IPS-NIHi11 (cell line): ENCODE results near the gene KCNJ12.
"Not testable (repeated sequence)": the region's sequence is repeated elsewhere in the genome, so short reads cannot be mapped to it uniquely, and the experiment has no call there.

Experiments used
- DNase-seq: peaks from one replicate; pipeline ENCODE4 v3.0.0; 2012; ENCODE audit warnings: mixed read lengths, low spot score

The KCNJ12 gene

DNA sequence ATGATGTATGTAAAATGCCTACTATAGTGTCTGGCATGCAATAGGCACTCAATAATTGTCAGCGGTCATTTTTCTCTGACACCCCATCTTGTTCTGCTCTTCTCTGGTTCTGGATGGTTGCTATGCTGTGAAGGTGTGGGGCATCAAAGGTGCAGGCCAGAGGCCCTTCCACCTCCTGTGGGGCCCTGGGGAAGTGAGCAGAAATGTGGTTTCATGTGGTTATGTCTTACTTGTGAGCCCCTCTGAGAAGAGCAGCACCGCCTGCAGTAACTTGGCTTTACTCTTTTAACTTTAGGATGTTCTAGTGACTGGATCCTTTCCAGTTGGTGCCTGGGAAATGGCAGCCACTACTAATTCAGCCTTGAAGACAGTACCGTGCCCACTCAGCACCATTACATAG lies 32.1 kb downstream of the KCNJ12 start:
- not testable (repeated sequence) for DNase-seq

DNA sequence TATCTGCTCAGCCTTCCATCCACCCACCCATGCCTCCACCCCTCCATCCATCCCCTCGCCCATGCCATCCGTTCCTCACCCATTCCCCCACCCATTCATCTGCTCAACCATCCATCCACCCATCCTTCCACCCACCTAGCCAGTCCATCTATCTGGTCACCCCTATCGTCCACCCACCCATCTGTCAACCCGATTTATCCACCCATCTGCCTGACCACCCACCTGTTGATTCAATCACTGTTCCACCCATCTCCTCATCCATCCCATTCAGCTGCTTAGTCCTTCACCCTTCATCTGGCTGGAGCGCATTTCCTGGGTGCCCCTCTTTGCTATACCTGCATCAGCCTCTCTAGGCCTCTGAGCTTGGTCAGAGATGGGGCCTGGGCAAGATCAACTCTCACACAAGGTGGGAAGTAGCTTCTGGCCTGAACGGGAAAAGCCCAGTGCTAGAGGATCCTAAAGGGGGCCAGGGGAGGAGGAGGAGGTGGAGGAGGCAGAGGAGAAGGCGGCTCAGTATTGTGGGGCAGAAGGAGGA lies 32.7 kb downstream of the KCNJ12 start:
- DNase-seq: not testable (repeated sequence)

DNA sequence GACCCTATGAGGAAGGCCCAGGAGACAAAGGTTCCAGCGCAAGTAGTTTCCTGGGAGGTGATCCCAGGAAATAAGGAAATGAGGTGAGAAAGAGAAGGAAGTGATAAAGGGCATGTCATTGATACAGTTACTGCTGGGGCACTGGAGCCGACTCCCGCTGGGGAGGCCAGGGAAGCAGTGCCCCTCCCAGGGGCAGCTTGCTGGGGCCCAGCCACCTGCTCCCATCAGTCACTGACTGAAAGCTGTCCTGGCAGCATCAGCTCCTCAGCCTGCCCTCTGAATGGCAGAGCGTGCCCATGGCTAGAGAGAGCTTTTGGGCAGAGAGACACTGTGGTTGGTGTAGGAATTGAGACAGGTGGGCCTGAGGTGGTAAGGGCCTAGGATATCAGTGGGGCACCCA lies 33.2 kb downstream of the KCNJ12 start:
- DNase-seq: not testable (repeated sequence)

DNA sequence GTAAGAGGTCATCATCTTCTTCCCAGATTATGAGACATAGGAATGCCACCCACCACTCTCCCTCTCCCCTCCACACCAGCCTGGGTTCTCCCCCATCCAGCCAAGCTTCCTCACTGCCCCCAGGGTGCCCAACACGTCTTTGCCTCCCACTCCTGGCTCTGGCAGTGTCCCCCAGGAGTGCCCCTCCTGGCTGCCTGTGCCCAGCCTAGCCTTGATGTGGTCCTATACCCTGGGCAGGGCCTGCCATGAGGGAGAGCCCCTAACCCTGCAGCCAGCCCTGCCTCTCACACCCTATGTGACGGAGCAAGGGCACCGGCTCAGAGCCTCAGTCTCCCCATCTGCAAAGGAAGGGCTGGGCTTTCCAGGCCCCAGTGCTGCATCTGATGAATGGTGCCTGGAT lies 33.8 kb downstream of the KCNJ12 start:
- not testable (repeated sequence) for DNase-seq

DNA sequence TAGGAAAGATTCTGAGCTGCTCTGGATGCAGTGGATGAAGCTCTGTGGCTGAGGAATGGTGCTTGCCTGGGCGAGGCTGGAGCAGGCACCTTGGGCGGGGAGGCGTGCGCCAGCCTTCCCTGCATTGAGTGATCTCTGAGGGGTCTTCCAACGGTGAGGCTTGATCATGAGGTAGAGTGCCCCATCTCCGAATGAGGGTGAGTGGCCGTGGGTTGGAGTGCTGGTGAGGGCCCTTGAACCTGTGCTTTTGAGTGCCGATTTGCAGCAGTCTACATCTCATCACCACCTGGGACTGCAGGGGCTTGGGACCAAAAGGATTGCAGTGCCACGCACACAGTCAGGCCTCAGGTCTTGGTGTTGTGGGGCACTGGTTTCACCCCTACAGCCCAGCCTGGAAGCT lies 34.2 kb downstream of the KCNJ12 start:
- DNase-seq: not testable (repeated sequence)

DNA sequence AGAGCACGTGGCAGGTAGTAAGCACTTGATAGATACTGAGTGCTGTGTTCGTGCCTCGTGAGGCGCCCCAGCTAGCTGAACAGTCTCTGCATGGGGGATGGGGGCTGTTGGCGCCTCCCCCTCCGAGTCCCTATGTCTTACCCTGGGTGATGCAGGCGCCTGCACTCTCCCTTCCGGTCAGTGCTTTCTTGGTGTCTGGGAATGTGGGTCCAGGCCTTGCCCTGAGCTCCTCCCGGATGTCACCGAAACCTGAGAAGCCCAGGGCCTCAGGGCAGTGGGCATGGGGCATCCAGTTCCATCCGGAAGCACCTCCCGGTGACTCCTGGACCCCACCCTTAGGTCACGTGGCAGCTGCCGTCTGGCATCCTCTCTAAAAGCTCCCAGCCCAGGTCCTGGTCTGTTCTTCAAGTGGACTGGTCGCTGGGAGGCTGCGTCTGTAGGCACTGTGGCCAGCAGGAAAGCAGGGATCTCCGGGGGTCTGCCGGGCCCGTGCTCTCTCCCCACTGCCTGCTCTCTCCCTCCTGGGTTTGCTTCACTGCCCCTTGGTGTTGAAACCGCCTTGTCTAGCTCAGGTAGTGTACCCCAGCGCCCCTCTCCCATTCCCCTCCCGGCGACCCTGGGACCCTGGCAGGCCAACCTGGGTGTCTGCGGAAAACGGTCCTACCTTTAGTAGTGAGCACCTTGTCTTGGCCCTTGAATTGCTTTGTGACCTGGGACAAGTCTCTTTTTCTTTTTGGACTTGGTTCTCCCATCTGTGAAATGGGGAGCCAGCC lies 34.9 kb downstream of the KCNJ12 start:
- DNase-seq: not testable (repeated sequence)

DNA sequence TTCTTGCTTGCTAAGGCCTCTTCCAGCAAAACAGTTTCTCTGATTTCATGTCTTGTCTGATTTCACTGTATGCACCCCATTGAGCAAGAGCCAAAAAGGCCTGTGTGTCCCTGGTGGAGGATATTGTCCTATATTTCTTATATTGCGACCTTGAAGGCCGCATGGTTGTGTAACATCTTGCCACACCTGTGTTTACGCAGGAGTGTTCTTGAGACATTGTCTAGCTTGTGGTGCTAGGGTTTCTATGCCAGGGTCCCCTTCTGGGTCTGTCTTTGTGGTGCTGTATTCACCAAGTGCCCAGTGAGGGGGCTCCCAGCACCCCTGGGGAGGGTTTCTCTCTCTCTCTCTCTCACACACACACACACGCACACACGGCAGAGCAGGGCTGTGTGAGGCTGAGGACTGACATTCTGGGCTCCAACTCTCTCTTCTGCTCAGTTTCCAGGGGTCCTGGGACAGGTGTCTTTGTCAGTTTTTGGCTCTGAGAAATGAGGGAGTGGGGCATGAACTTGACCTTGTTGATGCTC lies 35.6 kb downstream of the KCNJ12 start:
- not testable (repeated sequence) for DNase-seq

DNA sequence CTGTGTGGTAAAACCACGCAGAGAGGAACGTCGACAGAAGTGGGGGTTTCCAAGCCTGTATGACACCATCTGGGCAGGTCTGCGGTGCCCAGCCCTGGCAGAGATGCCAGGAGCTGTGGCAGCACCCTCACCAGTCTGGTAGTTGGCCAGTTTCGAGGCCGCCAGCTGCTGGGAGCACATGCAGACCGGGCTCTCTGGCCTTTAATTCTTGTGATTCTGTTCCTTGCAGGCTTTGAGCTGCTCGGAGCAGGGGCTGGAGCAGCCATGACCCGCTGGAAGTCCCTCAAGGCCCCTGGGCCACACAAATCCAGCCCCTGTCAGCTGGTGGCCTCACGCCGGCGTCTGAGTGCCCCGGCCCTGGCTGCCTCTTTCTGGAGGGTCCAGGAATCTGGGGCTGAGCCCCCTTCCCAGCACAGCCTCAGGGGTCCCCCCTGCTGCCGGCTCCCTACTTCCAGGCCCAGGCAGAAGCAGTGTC lies 36.1 kb downstream of the KCNJ12 start:
- DNase-seq: not testable (repeated sequence)

DNA sequence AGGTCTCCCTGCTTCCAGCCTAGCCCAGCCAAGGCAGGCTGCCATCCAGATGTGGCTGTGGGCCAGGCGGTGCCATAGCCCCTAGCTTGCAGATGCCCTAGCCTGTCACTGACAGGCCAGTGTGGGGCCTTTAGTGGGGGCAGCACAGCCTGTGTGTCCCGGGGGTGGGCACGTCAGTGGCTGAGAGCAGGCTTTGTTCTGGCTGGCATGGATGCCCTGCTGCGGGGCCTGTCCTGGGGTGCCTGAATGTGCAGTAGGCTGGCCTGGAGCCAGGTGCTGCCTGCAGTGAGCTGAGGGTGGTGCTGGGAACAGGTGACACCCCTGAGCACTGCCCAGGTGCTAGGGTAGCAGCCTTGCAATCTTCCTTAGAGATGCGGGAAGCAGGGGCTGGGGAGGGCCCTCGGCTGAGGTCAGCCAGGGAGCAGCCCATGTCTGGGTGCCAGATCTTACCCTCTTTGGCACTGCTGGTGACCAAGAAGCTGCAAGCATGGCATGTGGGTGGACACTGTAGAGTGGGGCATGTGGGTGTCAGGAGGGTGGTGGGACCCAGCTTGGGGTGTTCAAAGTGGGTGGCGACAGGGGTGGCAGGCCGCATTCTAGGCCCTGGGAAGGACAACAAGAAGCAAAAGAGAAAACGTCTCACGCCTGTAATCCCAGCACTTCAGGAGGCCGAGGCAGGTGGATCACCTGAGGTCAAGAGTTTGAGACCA lies 37.6 kb downstream of the KCNJ12 start:
- DNase-seq: not testable (repeated sequence)

DNA sequence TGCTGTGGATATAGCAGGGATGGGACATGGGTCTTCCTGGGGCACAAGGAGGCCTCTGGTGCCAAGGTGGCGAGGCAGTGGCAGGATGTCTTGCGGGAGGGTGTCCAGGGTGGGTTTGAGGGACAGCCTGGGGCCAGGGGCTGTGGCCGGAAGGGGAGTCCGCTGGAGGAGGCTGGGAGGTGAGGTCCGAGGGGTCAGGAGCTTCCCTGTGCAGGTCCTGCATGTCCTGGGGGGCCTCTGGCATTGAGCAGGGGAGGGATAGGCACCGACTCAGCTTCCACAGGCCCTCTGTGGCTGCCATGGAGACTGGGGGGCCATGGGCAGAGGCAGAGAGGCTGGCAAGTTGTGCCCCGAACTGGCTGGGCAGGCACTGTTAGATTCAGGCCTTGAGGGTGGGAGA lies 38.5 kb downstream of the KCNJ12 start:
- DNase-seq: not testable (repeated sequence)

DNA sequence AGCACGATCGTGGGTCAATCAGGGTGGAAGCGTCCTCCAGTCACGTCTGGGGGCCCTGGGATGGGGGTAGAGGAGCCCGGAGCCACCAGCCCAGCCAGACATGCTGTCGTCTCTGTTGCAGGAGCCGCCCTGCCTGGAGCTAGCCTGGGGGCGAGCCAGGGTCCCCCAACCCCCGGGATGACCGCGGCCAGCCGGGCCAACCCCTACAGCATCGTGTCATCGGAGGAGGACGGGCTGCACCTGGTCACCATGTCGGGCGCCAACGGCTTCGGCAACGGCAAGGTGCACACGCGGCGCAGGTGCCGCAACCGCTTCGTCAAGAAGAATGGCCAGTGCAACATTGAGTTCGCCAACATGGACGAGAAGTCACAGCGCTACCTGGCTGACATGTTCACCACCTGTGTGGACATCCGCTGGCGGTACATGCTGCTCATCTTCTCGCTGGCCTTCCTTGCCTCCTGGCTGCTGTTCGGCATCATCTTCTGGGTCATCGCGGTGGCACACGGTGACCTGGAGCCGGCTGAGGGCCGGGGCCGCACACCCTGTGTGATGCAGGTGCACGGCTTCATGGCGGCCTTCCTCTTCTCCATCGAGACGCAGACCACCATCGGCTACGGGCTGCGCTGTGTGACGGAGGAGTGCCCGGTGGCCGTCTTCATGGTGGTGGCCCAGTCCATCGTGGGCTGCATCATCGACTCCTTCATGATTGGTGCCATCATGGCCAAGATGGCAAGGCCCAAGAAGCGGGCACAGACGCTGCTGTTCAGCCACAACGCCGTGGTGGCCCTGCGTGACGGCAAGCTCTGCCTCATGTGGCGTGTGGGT lies 39.2 kb downstream of the KCNJ12 start:
- not testable (repeated sequence) for DNase-seq

DNA sequence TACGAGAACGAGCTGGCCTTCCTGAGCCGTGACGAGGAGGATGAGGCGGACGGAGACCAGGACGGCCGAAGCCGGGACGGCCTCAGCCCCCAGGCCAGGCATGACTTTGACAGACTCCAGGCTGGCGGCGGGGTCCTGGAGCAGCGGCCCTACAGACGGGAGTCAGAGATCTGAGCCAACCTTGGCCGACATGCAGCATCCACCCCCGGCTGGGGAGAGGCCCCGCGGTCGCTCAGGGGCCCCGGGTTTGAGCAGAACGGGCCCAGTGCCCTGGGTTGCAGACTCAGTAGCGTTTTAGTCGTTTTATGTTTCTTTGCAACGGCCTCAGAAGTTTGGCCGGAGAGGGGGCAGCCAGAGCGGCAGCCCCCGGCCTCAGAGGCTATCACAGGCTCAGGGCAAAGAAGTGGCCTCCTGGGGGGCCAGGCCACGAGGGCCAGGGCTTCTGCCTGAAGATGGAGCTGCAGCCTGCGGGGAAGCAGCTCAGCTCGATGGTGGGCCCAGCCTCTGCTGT lies 40.4 kb downstream of the KCNJ12 start:
- not testable (repeated sequence) for DNase-seq

DNA sequence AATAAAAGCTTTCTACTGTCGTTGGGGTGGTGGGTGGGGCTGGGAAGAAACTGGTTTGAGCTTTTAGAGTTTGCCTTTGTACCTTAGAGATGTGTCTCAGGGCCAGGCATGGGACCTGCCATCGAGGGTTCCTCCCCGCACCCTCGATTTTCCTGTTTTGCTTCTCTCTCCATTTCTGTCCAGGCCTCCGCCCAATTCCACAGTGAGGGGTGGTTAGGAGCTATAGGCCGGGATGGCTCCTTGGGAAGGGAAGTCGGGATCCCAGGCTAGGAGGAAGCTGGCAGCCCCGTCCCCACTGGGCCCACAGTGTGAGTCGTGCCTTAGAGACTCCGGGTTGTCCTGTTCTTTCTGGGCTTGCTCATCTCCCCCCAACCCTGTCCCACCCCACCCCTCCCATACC lies 41.2 kb downstream of the KCNJ12 start:
- DNase-seq: not testable (repeated sequence)

DNA sequence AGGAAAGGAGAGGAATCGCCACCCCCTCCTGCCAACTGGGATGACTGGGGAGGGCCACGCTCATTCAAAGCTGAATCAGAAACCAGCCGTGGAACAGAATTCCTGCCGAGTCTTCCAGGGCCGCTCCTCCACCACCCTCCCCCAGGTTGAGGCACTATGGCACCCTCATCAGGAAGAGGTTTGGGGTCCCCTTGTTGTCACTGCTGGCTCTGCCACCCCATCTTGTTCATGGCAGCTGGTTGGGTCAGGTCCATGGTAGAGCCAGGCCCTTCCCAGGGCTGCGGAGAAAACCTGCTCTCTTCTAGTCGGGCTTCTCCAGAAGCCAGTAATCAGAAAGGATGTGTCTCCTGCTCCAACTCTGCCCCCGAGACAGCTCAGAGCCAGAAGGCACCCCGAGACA lies 41.8 kb downstream of the KCNJ12 start:
- no peak for DNase-seq

DNA sequence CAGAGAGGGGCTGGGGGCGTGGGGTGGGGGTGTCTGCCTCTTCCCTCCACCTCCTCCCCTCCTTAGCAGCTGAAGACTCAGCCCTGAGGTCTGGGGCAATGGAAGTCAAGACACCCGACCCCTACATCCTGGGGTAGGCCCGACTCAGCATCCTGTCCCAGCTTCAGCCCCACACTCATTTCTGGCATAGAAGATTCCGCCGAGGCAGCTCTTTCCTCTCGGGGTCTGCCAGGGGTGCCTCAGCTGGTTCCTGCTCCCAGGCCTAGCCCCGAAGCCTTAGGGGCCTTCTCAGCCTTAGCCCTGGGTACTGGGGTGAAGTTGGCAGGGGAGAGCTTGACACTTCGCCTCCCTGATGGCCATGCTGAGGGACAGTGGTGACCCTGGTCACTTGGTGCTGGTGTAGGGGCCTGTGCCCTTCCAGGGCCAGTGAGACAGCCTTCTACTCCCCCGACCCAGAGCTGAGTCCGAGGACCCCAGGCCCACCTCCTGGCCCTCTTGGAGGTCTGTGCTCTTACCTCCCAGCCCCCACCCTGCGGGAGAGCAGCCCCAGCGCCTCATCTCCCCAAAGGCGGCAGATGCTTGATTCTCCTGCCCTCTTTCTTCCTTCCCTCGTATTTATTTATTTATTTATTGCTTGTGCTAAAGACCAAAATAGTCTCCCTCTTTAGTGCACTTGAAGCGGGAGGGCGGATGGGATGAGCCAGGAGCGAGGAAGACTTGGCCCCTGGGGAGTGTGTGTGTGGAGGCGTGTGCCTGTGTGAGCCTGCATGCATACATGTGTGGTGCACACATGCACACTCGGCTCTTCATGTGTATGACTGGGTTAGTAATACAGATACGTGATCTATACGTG lies 42.5 kb downstream of the KCNJ12 start:
- no peak for DNase-seq

DNA sequence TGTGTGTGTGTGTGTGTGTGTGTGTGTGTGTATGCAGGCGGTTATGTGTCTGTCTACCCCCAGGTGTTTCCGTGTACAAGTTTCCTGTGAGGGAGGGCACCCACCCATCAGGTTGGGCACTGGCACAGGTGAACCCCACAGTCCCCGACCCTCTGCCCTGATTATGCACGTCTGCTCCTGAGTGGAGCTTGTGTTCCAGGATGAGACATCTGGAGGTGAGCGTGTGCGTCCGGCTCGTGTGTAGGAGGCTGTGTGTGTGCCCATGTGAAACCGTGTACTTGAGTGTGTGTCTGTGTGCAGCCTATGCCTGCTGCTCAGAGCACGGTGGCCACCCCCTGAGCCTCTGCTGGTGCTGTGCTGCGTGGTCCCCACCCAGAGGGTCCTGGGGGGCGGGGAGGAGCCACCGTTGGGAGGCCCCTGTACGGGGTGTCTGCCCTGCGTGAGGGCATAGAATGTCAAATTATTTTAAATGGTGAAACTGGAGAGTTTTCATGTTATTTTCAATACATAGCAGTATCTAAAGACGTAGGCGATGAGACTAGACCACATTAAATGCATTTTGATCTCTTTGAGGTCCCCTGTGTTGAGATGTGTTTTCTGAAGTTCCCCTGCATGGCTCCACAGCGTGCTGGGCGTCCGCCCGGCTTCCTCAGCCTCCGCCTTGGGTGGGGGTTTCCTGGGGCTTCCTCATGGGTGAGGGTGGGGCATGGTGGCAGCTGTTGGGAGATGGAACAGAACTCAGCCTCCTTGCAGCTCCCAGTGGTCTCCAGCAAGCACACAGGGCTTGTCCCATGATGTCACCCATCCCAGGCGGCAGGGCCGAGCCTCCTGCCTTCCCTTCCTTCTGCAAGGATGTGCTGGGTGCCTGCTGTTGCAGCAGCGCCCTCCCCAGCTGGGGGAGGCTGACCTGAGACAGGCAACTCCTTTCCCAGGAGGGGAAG lies 43.4 kb downstream of the KCNJ12 start:
- DNase-seq: no peak

DNA sequence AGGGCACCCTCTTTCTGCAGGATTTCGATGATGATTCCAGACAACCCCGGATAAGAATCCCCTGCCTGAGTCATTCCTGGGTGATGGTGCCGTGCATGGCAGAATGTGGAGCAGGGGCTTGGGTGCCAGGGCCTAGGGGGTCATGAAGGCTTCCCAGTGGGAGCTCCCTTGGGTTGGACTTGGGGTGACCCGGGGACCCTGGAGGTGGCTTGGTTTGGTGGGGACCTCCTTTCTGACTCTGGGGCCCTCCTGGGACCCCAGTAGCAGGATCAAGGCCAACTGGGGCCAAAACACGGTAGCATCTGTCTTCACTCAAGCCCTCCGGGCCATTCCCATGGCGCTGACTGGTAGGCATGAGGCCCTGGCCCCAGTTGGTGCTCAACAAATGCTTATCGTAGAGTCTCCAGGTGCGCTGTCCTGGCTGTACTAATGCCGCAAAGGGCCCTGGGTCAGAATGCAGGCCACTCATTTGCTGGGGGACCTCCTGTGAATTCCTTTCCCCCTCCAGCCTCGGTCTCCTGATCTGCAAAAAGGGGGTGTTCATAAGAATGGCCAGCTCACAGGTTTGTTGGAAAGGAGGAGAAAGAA lies 44.4 kb downstream of the KCNJ12 start:
- not testable (repeated sequence) for DNase-seq

DNA sequence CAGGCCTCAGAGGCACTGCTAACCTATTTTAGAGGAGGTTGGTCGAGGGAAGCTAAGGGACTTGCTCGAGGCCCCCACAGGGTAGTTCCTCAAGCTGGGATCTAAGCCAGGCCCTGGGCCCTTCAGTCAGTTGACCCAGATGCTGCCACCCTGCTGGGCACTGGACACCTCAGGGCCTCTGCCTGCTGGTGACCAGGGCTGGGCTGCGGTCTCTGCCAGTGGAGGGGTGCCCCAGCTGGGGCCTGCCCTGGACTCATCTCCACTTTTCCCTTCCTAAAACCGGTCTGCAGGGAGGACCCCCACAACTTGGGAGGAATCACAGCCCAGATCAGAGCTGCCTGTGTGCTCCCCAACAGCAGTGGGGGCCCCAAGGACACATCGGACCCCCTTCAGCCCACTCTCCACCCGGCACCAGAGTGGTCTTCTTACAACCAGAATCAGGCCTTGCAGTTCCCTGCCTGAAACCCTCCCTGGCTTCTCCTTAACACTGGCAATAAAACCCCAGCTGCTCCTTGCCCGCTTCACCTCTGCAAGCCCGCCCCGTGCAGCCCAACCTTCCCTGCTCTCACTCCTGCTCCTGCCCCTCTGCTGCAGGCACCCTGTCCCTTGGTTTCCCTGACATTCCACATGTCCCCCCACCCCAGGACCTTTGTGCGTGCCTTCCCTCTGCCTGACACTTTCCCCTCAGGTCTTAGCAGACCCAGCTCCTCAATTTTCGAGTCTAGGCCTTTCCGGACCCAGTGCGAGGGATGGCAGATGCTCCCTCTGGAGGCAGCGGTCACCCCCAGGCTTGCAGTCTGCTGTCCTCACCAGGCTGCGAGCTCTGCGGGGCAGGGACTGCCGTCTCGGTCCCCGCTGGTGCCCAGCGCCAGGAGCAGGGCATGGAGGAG lies 45.5 kb downstream of the KCNJ12 start:
- not testable (repeated sequence) for DNase-seq
